Measurements from ENCODE around the gene MIR17HG.
A peak's percentile ranks its signal among the peaks of the same experiment; 100 is the strongest.
"Not testable (repeated sequence)": the region's sequence is repeated elsewhere in the genome, so short reads cannot be mapped to it uniquely, and the experiment has no call there.

MIR17HG gene

GRCh38 chr13:91347996-91348905 lies 764 bp downstream of the MIR17HG start:
- no peak for DNase-seq (ENCODE audit: low read depth)

GRCh38 chr13:91348906-91349435 lies 1.5 kb downstream of the MIR17HG start:
- peak; percentile 71 for DNase-seq (ENCODE audit: low read depth)

GRCh38 chr13:91349992-91350911 lies 2.8 kb downstream of the MIR17HG start:
- DNase-seq (ENCODE audit: low read depth): no peak

- DNase-seq (ENCODE audit: low read depth): no peak
Observed at GRCh38 chr13:91351123-91351522, 3.6 kb downstream of the MIR17HG start.

GRCh38 chr13:91351980-91352379 lies 4.5 kb downstream of the MIR17HG start:
- no peak for DNase-seq (ENCODE audit: low read depth)

- not testable (repeated sequence) for DNase-seq (ENCODE audit: low read depth)
Observed at GRCh38 chr13:91352891-91353290, 5.4 kb downstream of the MIR17HG start.

GRCh38 chr13:91353494-91353893 lies 6.0 kb downstream of the MIR17HG start:
- no peak for DNase-seq (ENCODE audit: low read depth)

- no peak for DNase-seq (ENCODE audit: low read depth)
Observed at GRCh38 chr13:91355099-91355825, 7.8 kb downstream of the MIR17HG start.

- DNase-seq (ENCODE audit: low read depth): no peak
Observed at GRCh38 chr13:91355826-91356710, 8.6 kb downstream of the MIR17HG start.

GRCh38 chr13:91356919-91357612 lies 9.6 kb downstream of the MIR17HG start:
- no peak for DNase-seq (ENCODE audit: low read depth)

- no peak for DNase-seq (ENCODE audit: low read depth)
Observed at GRCh38 chr13:91357613-91358386, 10.3 kb downstream of the MIR17HG start.

GRCh38 chr13:91358387-91358782 lies 10.9 kb downstream of the MIR17HG start:
- DNase-seq (ENCODE audit: low read depth): no peak

- no peak for DNase-seq (ENCODE audit: low read depth)
Observed at GRCh38 chr13:91359111-91359510, 11.6 kb downstream of the MIR17HG start.

GRCh38 chr13:91359631-91360030 lies 12.1 kb downstream of the MIR17HG start:
- DNase-seq (ENCODE audit: low read depth): no peak

- no peak for DNase-seq (ENCODE audit: low read depth)
Observed at GRCh38 chr13:91360246-91360751, 12.8 kb downstream of the MIR17HG start.

GRCh38 chr13:91361755-91362271 lies 14.3 kb downstream of the MIR17HG start:
- DNase-seq (ENCODE audit: low read depth): no peak

GRCh38 chr13:91362908-91363307 lies 15.4 kb downstream of the MIR17HG start:
- DNase-seq (ENCODE audit: low read depth): no peak

GRCh38 chr13:91368101-91368500 lies 20.6 kb downstream of the MIR17HG start:
- no peak for DNase-seq (ENCODE audit: low read depth)

Data from GM04504 (cell line).